Measurements from ENCODE around the gene CUEDC2. TPM values are rescaled to one million over a fixed set of nuclear protein-coding genes. Genes with fewer than 3 reads are reported as not detected.

The CUEDC2 gene
- total RNA-seq, 3 donors from 2014 or later (not counting 1 experiment from before 2014, with no cell fraction given): 35.0 to 43.0 (median 37.7) TPM

DNA sequence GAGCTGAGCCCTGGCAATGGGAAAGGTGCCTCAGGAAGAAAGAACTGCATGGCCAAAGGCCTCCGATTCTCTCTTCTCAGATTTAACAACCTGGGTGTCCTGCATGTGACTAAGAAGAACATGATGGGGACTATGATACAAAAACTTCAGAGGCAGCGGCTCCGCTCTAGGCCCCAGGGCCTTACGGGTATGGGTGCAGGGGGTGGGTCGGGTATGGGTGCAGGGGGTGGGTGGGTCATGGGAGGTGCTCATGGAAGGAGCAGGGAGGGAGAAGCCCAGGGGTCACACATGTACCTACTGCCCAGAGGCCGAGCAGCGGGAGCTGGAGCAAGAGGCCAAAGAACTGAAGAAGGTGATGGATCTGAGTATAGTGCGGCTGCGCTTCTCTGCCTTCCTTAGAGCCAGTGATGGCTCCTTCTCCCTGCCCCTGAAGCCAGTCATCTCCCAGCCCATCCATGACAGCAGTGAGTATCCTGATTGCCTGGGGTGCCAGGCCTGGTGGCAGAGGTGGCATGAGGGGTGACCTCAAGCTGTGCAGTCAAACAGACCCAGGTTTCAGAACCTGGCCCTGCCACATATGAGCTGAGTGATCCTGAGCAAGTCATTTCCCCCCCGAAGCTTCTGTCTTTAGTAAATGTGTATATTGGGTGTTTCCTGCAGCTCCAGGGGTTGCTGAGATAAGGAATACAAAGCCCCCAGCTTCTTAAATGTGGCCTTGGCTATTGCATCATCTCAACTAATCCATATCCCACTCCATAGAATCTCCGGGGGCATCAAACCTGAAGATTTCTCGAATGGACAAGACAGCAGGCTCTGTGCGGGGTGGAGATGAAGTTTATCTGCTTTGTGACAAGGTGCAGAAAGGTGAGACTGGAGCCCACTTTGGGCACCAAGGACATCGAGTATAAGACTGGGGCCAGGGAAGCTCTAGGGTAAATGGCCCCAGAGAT lies 34.9 kb downstream of the CUEDC2 start:
- ATAC-seq (no peak), DNase-seq (peak in 1 of 2 donors; percentile 23)
- H3K9me3 ChIP-seq (ENCODE audit: control insufficient read depth, insufficient read depth, low read length): no peaks in the 10 kb centered on the region
- no peak overlapping the region for H3K4me3 ChIP-seq (ENCODE audit: low read length)
- peaks cover 51% of the 10 kb centered on the region for H3K4me1 ChIP-seq (ENCODE audit: control insufficient read depth, insufficient read depth, low read length)
- H3K36me3 ChIP-seq (ENCODE audit: control insufficient read depth, insufficient read depth, low read length): peaks cover 41% of the 10 kb centered on the region
- H3K27me3 ChIP-seq (ENCODE audit: control insufficient read depth, insufficient read depth, low read length): no peaks in the 10 kb centered on the region
- Mint-ChIP-seq H3K27me3 (ENCODE audit: low read depth in 2 of 2) (no peaks in the 10 kb centered on the region), H3K36me3 (no peaks in the 10 kb centered on the region), H3K4me3 (peak overlapping the region; percentile 98), H3K9me3 (no peaks in the 10 kb centered on the region), H3K4me1 (peaks cover 34 to 51% of the 10 kb centered on the region in 2 donors), H3K27ac (peak overlapping the region; percentile 99)
- WGBS (ENCODE audit: insufficient coverage): 95% methylated on average over 13 of the region's 14 CpGs
- peak overlapping the region; percentile 91 for H3K27ac ChIP-seq (ENCODE audit: low read length)
- TF ChIP-seq, protein P1, sequence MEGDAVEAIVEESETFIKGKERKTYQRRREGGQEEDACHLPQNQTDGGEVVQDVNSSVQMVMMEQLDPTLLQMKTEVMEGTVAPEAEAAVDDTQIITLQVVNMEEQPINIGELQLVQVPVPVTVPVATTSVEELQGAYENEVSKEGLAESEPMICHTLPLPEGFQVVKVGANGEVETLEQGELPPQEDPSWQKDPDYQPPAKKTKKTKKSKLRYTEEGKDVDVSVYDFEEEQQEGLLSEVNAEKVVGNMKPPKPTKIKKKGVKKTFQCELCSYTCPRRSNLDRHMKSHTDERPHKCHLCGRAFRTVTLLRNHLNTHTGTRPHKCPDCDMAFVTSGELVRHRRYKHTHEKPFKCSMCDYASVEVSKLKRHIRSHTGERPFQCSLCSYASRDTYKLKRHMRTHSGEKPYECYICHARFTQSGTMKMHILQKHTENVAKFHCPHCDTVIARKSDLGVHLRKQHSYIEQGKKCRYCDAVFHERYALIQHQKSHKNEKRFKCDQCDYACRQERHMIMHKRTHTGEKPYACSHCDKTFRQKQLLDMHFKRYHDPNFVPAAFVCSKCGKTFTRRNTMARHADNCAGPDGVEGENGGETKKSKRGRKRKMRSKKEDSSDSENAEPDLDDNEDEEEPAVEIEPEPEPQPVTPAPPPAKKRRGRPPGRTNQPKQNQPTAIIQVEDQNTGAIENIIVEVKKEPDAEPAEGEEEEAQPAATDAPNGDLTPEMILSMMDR (IDR thresholded peaks at IDR 0.05): no peak
- intact Hi-C loops (cut with micrococcal nuclease): loop anchor here (2.0 to 10.0 kb wide), 2 partner anchors 167 to 247 kb away; partner anchors contain the start of gene TRIM8

DNA sequence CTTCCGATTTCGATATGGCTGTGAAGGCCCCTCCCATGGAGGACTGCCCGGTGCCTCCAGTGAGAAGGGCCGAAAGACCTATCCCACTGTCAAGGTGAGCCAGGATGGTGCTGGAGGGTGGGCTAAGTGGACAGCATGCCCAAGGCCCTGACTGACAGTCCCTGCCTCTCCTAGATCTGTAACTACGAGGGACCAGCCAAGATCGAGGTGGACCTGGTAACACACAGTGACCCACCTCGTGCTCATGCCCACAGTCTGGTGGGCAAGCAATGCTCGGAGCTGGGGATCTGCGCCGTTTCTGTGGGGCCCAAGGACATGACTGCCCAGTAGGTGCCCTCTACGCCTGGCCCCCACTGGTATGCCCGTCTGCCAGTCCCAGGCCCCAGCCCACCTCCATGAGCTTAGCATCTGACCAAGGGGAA lies 35.6 kb downstream of the CUEDC2 start:
- Histone ChIP-seq H3K4me1 (ENCODE audit: control insufficient read depth, insufficient read depth, low read length) (peaks cover 51% of the 10 kb centered on the region), H3K9me3 (ENCODE audit: control insufficient read depth, insufficient read depth, low read length) (no peaks in the 10 kb centered on the region), H3K36me3 (ENCODE audit: control insufficient read depth, insufficient read depth, low read length) (peaks cover 36% of the 10 kb centered on the region), H3K27me3 (ENCODE audit: control insufficient read depth, insufficient read depth, low read length) (no peaks in the 10 kb centered on the region), H3K27ac (ENCODE audit: low read length) (peak overlapping the region; percentile 91), H3K4me3 (ENCODE audit: low read length) (no peak overlapping the region)
- Mint-ChIP-seq H3K36me3 (no peaks in the 10 kb centered on the region), H3K27ac (peak overlapping the region; percentile 99), H3K4me3 (peak overlapping the region; percentile 98), H3K4me1 (peaks cover 34 to 51% of the 10 kb centered on the region in 2 donors), H3K27me3 (ENCODE audit: low read depth in 2 of 2) (no peaks in the 10 kb centered on the region), H3K9me3 (no peaks in the 10 kb centered on the region)
- intact Hi-C loops (cut with micrococcal nuclease): loop anchor here (10.0 kb wide), 1 partner anchor 248 kb away; the partner anchor contains the start of gene TRIM8
- peak in 1 of 2 donors; percentile 27 for DNase-seq
- WGBS (ENCODE audit: insufficient coverage): 92% methylated on average over 12 of the region's 12 CpGs
- no peak for ATAC-seq
- TF ChIP-seq, protein P1 (IDR thresholded peaks at IDR 0.05): no peak

DNA sequence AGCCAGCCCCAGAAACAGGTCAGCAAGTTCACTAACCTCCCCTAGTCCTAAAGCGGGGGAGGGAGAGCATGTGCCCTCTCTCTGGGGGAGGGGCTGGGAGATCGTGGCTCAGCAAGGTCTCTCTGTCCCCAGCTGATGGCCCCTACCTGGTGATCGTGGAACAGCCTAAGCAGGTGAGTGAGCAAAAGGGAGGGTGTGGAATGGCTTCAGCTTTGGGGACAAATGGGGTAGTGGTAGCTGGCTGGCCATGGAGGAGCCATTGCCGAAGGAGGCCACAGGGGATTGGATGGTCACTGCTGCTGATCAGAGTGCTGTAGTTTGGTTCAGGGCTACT lies 36.1 kb downstream of the CUEDC2 start:
- peak overlapping the region; percentile 99 for H3K27ac Mint-ChIP-seq
- peaks cover 34 to 51% of the 10 kb centered on the region in 2 donors for H3K4me1 Mint-ChIP-seq
- no peaks in the 10 kb centered on the region for H3K27me3 Mint-ChIP-seq (ENCODE audit: low read depth in 2 of 2)
- H3K36me3 ChIP-seq (ENCODE audit: control insufficient read depth, insufficient read depth, low read length): peaks cover 31% of the 10 kb centered on the region
- H3K36me3 Mint-ChIP-seq: no peaks in the 10 kb centered on the region
- WGBS (ENCODE audit: insufficient coverage): 57% methylated on average over 4 of the region's 4 CpGs
- peak overlapping the region; percentile 91 for H3K27ac ChIP-seq (ENCODE audit: low read length)
- no peaks in the 10 kb centered on the region for H3K9me3 ChIP-seq (ENCODE audit: control insufficient read depth, insufficient read depth, low read length)
- TF ChIP-seq, protein P1 (IDR thresholded peaks at IDR 0.05): no peak
- no peaks in the 10 kb centered on the region for H3K9me3 Mint-ChIP-seq
- no peaks in the 10 kb centered on the region for H3K27me3 ChIP-seq (ENCODE audit: control insufficient read depth, insufficient read depth, low read length)
- ATAC-seq (no peak), DNase-seq (peak in 1 of 2 donors; percentile 45)
- H3K4me3 ChIP-seq (ENCODE audit: low read length): peak overlapping the region; percentile 69
- peak overlapping the region; percentile 98 for H3K4me3 Mint-ChIP-seq
- intact Hi-C loops (cut with micrococcal nuclease): loop anchor here (10.0 kb wide), 1 partner anchor 249 kb away; the partner anchor contains the start of gene TRIM8
- H3K4me1 ChIP-seq (ENCODE audit: control insufficient read depth, insufficient read depth, low read length): peaks cover 51% of the 10 kb centered on the region
